Kidney (tissue), 14 donors: ENCODE measurements around the gene GNA14. TPM values are rescaled to one million over a fixed set of nuclear protein-coding genes. Genes with fewer than 3 reads are reported as not detected.
A peak's percentile ranks its signal among the peaks of the same experiment; 100 is the strongest.

Experiments
- DNase-seq, 5 donors: peaks; one replicate each; pipeline ENCODE4 v3.0.0-alpha.2; 2013 to 2020
- FAIRE-seq: peaks from 2 replicates; lab custom pipeline; 2012; peaks lifted over from hg19 to GRCh38; lab: Jason Lieb, UNC
- H3K27ac ChIP-seq, 2 donors: one replicate each; pipeline ENCODE4 v1.7.0; 2013; ENCODE audit warnings: low read depth in 2 of 2, low read length in 2 of 2, inconsistent platforms in 1 of 2
- H3K27me3 ChIP-seq: one replicate; pipeline ENCODE4 v1.7.1; 2013; ENCODE audit warnings: low read length, inconsistent platforms; ENCODE audit not compliant: control insufficient read depth, insufficient read depth
- H3K36me3 ChIP-seq, 3 donors: one replicate each; pipeline versions ENCODE4 v1.7.0 to v1.7.1; 2013; ENCODE audit warnings: low read length in 3 of 3, control low read depth in 1 of 3, inconsistent platforms in 1 of 3; ENCODE audit not compliant: insufficient read depth in 3 of 3, control insufficient read depth in 2 of 3
- H3K4me1 ChIP-seq, 3 donors: one replicate each; pipeline versions ENCODE4 v1.7.0 to v1.7.1; 2013; ENCODE audit warnings: low read length in 3 of 3, inconsistent platforms in 1 of 3, low read depth in 1 of 3; ENCODE audit not compliant: control insufficient read depth in 2 of 3, insufficient read depth in 2 of 3
- H3K4me3 ChIP-seq, 3 donors: one replicate each; pipeline versions ENCODE4 v1.7.0 to v1.8.1; 2013; ENCODE audit warnings: low read length in 3 of 3, control low read depth in 1 of 3, inconsistent platforms in 1 of 3
- H3K9ac ChIP-seq, 3 donors: one replicate each; pipeline versions ENCODE4 v1.7.0 to v1.7.1; 2013; ENCODE audit warnings: low read length in 3 of 3, control low read depth in 1 of 3, inconsistent platforms in 1 of 3
- H3K9me3 ChIP-seq, 3 donors: one replicate each; pipeline versions ENCODE4 v1.7.0 to v1.7.1; 2013; ENCODE audit warnings: low read length in 3 of 3, control low read depth in 1 of 3, inconsistent platforms in 1 of 3; ENCODE audit not compliant: control insufficient read depth in 2 of 3, insufficient read depth in 1 of 3
- intact Hi-C: fragments of 100-400 bp; cut with DNase I; formaldehyde crosslinking; loops from one replicate; pipeline ENCODE4 v1.11.1; 2022
- polyA plus RNA-seq: library from polyadenylated mRNA; stranded (reverse); fragments of 350-450 nt; fragmentation: Illumina TruSeq; extraction: RNeasy Lipid Tissue Mini Kit (QIAGEN cat#74804); gene quantifications from one replicate; pipeline ENCODE4 v1.2.3, GENCODE V29; 2014; ENCODE audit warnings: low read depth, low replicate concordance; ENCODE audit not compliant: insufficient read depth
- total RNA-seq: library from RNA; stranded (reverse); fragmentation: NEBNext Ultra II Directional; extraction: Animal tissue kit (Norgen Biotek cat#: 25700); gene quantifications from one replicate; pipeline ENCODE4 v1.2.1, GENCODE V29; 2021
- TF ChIP-seq, protein P1 (sequence below): IDR thresholded peaks from 3 replicates; pipeline ENCODE4 v1.5.1; 2012; ENCODE audit warnings: mild to moderate bottlenecking, moderate library complexity, borderline replicate concordance; ENCODE audit not compliant: insufficient read depth; ENCODE audit errors: extremely low read depth
- donor health status: control.
- donor health status: control.
- donor health status: control.
- donor health status: control.
- donor health status: control.
- donor health status: DM: yes; HTN: yes; CAD: no.
- donor health status: Normal renal cell carcinoma (clear cell type).

The GNA14 gene
- total and polyA plus RNA-seq, 2 donors from 2014 or later = 6.5 to 10.4 TPM

DNA sequence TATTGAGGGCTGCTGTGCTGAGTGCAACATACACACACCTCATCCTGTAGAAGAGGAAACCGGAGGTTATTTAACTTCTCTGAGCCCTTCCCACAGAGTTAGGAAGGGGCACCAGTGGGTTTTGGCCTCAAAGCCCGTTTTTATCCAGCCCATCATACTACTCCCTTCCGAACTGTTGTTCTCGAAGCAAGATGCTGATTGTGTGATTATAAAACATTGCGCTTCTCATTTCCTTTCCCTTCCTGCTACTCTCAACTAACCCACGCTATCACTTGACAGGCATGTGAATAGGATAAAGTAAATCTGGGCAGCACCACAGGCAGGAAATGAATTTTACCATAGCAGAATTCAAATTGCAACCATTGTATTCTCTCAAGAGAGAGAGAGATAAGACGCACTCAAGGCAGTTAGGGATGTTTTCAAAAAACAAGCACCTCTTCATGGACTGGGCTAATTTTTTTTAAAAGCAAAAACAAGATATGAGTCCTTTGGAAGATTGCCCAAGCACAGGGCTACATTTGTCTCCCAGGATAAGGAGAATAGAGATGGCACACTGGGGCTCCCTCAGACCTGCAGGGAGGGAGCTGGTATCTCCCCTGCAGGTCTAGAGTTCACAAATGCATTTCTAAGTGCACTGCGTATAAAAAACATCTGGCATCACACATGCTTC is 52.6 kb downstream of the GNA14 start:
- Histone ChIP-seq H3K9ac (no peak overlapping the region), H3K27me3 (no peaks in the 10 kb centered on the region), H3K36me3 (no peaks in the 10 kb centered on the region), H3K27ac (no peak overlapping the region), H3K9me3 (no peaks in the 10 kb centered on the region), H3K4me1 (no peaks in the 10 kb centered on the region), H3K4me3 (no peak overlapping the region)
- TF ChIP-seq, protein P1, sequence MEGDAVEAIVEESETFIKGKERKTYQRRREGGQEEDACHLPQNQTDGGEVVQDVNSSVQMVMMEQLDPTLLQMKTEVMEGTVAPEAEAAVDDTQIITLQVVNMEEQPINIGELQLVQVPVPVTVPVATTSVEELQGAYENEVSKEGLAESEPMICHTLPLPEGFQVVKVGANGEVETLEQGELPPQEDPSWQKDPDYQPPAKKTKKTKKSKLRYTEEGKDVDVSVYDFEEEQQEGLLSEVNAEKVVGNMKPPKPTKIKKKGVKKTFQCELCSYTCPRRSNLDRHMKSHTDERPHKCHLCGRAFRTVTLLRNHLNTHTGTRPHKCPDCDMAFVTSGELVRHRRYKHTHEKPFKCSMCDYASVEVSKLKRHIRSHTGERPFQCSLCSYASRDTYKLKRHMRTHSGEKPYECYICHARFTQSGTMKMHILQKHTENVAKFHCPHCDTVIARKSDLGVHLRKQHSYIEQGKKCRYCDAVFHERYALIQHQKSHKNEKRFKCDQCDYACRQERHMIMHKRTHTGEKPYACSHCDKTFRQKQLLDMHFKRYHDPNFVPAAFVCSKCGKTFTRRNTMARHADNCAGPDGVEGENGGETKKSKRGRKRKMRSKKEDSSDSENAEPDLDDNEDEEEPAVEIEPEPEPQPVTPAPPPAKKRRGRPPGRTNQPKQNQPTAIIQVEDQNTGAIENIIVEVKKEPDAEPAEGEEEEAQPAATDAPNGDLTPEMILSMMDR = no peak
- intact Hi-C loops = no loop called here
- no peak for FAIRE-seq
- peak in 1 of 5 donors; percentile 35 for DNase-seq

DNA sequence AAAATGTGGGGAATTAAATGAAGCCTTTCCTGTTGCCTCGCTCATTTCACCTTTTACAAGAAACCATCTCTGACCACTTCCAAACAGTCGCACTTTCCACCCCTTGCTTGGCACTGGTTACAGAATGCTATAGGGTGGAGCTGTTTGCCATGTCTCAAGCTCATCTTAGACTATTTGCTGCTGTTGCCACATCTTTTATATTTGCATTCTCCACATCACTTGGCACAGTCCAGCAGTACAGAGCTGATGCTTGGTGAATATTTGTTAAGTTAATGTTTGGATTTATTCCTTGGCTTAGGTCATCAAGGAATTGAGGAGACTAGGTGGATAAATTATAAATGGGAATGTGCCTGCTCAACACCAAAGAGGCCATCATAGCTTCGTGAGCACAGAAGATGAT is 53.2 kb downstream of the GNA14 start:
- Histone ChIP-seq H3K9me3 (no peaks in the 10 kb centered on the region), H3K4me1 (no peaks in the 10 kb centered on the region), H3K27me3 (no peaks in the 10 kb centered on the region), H3K36me3 (no peaks in the 10 kb centered on the region), H3K27ac (no peak overlapping the region), H3K9ac (no peak overlapping the region), H3K4me3 (no peak overlapping the region)
- FAIRE-seq (no peak), DNase-seq (no peak)
- TF ChIP-seq, protein P1 = no peak
- intact Hi-C loops = no loop called here

DNA sequence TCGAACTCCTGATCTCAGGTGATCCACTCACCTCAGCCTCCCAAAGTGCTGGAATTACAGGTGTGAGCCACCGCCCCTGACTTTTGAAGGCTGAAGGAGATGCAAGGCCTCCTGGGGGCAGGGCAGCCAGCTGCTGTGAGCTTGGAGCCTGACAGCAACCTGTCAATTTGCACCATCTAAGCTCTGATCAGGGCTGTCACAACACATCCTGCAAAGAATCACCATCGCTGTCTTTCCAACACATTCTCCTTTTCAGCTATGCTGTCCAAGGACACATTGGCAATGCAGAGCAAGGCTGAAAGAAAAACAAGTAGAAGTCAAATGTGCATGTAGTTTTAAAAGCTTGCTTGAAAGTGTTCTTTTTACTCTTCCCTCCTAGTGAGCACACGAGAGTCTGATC is 54.6 kb downstream of the GNA14 start:
- no peak for FAIRE-seq
- intact Hi-C loops = no loop called here

More for the DNA sequence above, 54.6 kb downstream of the GNA14 start:
- DNase-seq = no peak
- H3K36me3 ChIP-seq = no peaks in the 10 kb centered on the region
- no peak overlapping the region for H3K27ac ChIP-seq
- H3K9me3 ChIP-seq = no peaks in the 10 kb centered on the region
- H3K9ac ChIP-seq = no peak overlapping the region
- H3K4me3 ChIP-seq = no peak overlapping the region
- no peaks in the 10 kb centered on the region for H3K27me3 ChIP-seq
- TF ChIP-seq, protein P1 = no peak
- H3K4me1 ChIP-seq = peaks cover 0 to 2% (median 0%) of the 10 kb centered on the region in 3 donors
